GM10266 (cell line): ENCODE results near the gene EXOC5.
"Not testable (repeated sequence)": the region's sequence is repeated elsewhere in the genome, so short reads cannot be mapped to it uniquely, and the experiment has no call there.

Source experiments
- DNase-seq: peaks from one replicate; pipeline ENCODE4 v3.0.0; 2012; ENCODE audit errors: extremely low spot score
- CTCF ChIP-seq: IDR thresholded peaks from 2 replicates; pipeline ENCODE4 v1.5.1; 2012; ENCODE audit warnings: mild to moderate bottlenecking, low read depth; ENCODE audit not compliant: control insufficient read depth, insufficient read depth; ENCODE audit errors: missing control alignments

The EXOC5 gene

GRCh38 chr14:57254884-57255283, 13.8 kb downstream of the EXOC5 start:
- no peak for TF ChIP-seq CTCF
- DNase-seq, result no peak

DNA sequence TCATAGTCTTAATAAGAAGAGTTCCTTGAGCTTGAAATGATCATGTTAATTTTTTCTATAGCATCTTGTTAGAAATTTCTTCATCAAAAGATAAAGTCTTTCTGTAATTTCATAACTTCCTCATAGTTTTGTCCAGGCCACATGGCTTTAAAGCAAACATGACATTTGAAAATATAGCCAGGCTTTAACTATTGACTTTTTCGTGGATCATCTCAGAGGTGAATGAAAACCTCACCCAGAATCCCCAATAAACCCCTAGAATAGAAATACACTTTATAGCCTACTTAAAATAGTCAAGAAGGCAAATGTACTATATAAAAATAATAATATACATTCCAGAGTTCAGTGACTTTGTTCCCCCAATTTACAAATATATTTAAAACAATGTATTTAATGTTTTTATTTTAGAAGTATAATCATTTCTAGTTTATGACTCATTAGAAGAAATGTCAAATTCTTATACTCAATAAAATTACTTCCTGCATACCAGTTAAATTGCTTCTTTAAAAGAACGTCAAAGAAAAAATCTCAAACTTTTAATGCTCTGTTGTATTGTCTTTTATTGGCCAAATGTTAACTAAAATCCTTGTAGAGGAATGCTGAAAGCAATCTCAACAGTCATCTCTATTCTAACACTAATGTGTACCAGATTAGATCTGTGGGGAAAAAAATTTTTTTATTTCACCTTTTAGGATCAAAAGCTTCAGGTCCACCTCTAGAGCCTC, 21.6 kb downstream of the EXOC5 start:
- DNase-seq, result no peak
- no peak for TF ChIP-seq CTCF

DNA sequence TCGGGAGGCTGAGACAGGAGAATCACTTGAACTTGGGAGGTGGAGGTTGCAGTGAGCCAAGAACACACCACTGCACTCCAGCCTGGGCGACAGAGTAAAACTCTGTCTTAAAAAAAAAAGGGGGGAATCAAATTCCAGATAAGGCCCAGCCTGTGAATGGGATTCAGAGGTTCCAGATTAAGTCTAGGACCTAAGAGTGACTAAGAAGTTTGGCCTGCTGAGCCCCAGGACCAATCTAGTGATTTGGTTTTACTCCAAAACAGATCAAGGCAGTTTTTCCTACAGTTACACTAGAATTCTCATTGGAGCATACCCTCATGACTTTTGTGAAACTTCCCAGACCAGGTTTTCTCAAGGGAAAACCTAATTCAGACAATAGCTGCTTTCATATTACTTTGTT, 22.8 kb downstream of the EXOC5 start:
- no peak for DNase-seq
- TF ChIP-seq CTCF, result no peak

GRCh38 chr14:57244106-57244505, 24.6 kb downstream of the EXOC5 start:
- DNase-seq, result no peak
- no peak for TF ChIP-seq CTCF

DNA sequence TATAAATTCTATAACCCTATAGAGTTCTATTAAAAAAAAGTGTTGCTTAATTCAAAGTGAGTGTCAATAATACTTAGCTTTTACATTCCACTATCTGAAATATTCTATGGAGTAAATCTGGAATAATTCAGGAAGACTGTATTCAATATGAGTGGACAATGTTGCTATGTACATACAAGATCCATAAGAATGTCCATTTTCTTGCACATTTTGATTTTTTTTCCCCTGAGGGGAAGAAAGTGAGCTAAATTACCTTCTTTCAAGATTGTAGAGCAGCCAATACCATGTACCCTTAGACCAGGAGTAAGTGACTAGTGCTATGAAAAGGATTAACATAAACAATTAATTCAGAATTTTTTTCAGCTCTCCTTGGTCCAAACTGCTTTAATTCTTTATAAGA, 25.4 kb downstream of the EXOC5 start:
- no peak for DNase-seq
- no peak for TF ChIP-seq CTCF

DNA sequence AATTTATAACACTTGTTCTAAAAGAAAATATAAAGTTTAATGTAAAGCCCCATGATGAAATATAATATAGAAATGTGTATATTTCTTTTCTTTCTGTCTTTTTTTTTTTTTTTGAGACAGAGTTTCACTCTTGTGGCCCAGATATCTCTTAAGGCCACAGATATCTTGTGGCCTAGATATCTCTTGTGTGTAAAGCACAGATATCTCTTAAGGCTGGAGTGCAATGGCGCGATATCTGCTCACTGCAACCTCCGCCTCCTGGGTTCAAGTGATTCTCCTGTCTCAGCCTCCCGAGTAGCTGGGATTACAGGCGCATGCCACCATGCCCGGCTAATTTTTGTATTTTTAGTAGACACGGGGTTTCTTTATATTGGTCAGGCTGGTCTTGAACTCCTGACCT, 28.6 kb downstream of the EXOC5 start:
- not testable (repeated sequence) for DNase-seq

GRCh38 chr14:57232006-57232405, 36.7 kb downstream of the EXOC5 start:
- no peak for TF ChIP-seq CTCF
- no peak for DNase-seq

DNA sequence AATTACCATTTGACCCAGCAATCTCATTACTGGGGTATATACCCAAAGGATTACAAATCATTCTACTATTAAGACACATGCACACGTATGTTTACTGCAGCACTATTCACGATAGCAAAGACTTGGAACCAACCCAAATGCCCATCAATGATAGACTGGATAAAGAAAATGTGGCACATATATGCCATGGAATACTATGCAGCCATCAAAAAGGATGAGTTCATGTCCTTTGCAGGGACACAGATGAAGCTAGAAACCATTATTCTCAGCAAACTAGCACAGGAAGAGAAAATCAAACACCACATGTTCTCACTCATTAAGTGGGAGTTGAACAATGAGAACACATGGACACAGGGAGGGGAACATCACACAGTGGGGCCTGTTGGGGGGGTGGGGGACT, 40.4 kb downstream of the EXOC5 start:
- DNase-seq, result not testable (repeated sequence)

- no peak for TF ChIP-seq CTCF
- no peak for DNase-seq
Observed at GRCh38 chr14:57227083-57227482, 41.6 kb downstream of the EXOC5 start.
